Gastroesophageal sphincter (tissue), 4 donors: ENCODE results near the gene MISP3. TPM values are rescaled to one million over a fixed set of nuclear protein-coding genes. Genes with fewer than 3 reads are reported as not detected.
"Not testable (repeated sequence)": the region's sequence is repeated elsewhere in the genome, so short reads cannot be mapped to it uniquely, and the experiment has no call there.

Experiments used
- ATAC-seq: fragments of 150-250 bp; one replicate; pipeline ENCODE4 v1.9.1; 2016; ENCODE audit warnings: mild to moderate bottlenecking, moderate library complexity
- H3K27ac ChIP-seq, 4 donors: fragments of 200-600 bp; sonication (generic) in 3 of 4; 1 replicate in 3 of 4; 2 replicates in 1 of 4; pipeline ENCODE4 v1.5.1; 2016 to 2019
- H3K27me3 ChIP-seq: fragments of 200-600 bp; sonication (generic); one replicate; pipeline ENCODE4 v1.5.1; 2019
- H3K36me3 ChIP-seq, 2 donors: fragments of 200-600 bp; sonication (generic); one replicate each; pipeline ENCODE4 v1.5.1; 2019; ENCODE audit warnings: control low read depth in 1 of 2
- H3K4me1 ChIP-seq, 3 donors: fragments of 200-600 bp; sonication (generic); 1 replicate in 2 of 3; 2 replicates in 1 of 3; pipeline ENCODE4 v1.5.1; 2016 to 2019; ENCODE audit warnings: control low read depth in 2 of 3
- H3K4me3 ChIP-seq, 2 donors: fragments of 200-600 bp; sonication (generic); one replicate each; pipeline ENCODE4 v1.5.1; 2019; ENCODE audit warnings: mild to moderate bottlenecking in 1 of 2, moderate library complexity in 1 of 2
- H3K9me3 ChIP-seq, 3 donors: fragments of 200-600 bp; sonication (generic); one replicate each; pipeline ENCODE4 v1.5.1; 2017 to 2019; ENCODE audit warnings: control low read depth in 2 of 3
- EP300 ChIP-seq: sonication (generic); formaldehyde crosslinking; IDR thresholded peaks from one replicate; pipeline ENCODE4 v1.6.1; 2017; ENCODE audit warnings: antibody characterized with exemption, mild to moderate bottlenecking
- POLR2A ChIP-seq, 2 donors: fragments of 450-650 bp; IDR thresholded peaks; one replicate each; pipeline ENCODE4 v1.6.1; 2017; ENCODE audit warnings: antibody characterized with exemption in 2 of 2, mild to moderate bottlenecking in 2 of 2, moderate library complexity in 1 of 2
- POLR2AphosphoS5 ChIP-seq: sonication (generic); formaldehyde crosslinking; IDR thresholded peaks from one replicate; pipeline ENCODE4 v1.6.1; 2017; ENCODE audit warnings: antibody characterized with exemption
- WGBS, 2 donors: methylation state at CpG; one replicate each; pipeline ENCODE4 v1.1.5; 2018; ENCODE audit warnings: low coverage in 1 of 2; 5-methylcytosine and 5-hydroxymethylcytosine counted together
- total RNA-seq, 4 donors: library from RNA; depleted of rRNA; stranded (reverse); fragments of >200 nt; gene quantifications; one replicate each; pipeline ENCODE4 v1.1.0, GENCODE V29; 2016
- TF ChIP-seq, protein P1 (sequence below), 4 experiments: fragments of 200-600 bp in 2 of 4; fragments of 450-650 bp in 2 of 4; sonication (generic) in 1 of 4; IDR thresholded peaks; one replicate each; pipeline ENCODE4 v1.5.1; 2017 to 2019; ENCODE audit warnings: antibody characterized with exemption in 4 of 4, mild to moderate bottlenecking in 2 of 4, moderate library complexity in 2 of 4

Gene MISP3
- total RNA-seq, 4 donors from 2014 or later = 2.7 to 9.5 (median 5.6) TPM

GRCh38 chr19:14030997-14031718, 41.4 kb upstream of the MISP3 start:
- Histone ChIP-seq H3K27me3 (peaks cover 41% of the 10 kb centered on the region), H3K9me3 (no peaks in the 10 kb centered on the region), H3K4me3 (peak overlapping the region; percentile 36 to 64), H3K36me3 (no peaks in the 10 kb centered on the region), H3K4me1 (peaks cover 0 to 15% (median 8%) of the 10 kb centered on the region in 3 donors), H3K27ac (peak overlapping the region in 3 of 4 donors; percentile 62 to 73 (median 72))
- 36 to 37% methylated on average over 3 to 8 of the region's 20 CpGs for WGBS, 2 donors
- peak; percentile 17 for ATAC-seq
- TF ChIP-seq, protein P1, sequence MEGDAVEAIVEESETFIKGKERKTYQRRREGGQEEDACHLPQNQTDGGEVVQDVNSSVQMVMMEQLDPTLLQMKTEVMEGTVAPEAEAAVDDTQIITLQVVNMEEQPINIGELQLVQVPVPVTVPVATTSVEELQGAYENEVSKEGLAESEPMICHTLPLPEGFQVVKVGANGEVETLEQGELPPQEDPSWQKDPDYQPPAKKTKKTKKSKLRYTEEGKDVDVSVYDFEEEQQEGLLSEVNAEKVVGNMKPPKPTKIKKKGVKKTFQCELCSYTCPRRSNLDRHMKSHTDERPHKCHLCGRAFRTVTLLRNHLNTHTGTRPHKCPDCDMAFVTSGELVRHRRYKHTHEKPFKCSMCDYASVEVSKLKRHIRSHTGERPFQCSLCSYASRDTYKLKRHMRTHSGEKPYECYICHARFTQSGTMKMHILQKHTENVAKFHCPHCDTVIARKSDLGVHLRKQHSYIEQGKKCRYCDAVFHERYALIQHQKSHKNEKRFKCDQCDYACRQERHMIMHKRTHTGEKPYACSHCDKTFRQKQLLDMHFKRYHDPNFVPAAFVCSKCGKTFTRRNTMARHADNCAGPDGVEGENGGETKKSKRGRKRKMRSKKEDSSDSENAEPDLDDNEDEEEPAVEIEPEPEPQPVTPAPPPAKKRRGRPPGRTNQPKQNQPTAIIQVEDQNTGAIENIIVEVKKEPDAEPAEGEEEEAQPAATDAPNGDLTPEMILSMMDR (IDR thresholded peaks at IDR 0.05) = no peak
- TF ChIP-seq POLR2A (IDR thresholded peaks at IDR 0.05) (no peak), POLR2AphosphoS5 (no peak), EP300 (no peak)

DNA sequence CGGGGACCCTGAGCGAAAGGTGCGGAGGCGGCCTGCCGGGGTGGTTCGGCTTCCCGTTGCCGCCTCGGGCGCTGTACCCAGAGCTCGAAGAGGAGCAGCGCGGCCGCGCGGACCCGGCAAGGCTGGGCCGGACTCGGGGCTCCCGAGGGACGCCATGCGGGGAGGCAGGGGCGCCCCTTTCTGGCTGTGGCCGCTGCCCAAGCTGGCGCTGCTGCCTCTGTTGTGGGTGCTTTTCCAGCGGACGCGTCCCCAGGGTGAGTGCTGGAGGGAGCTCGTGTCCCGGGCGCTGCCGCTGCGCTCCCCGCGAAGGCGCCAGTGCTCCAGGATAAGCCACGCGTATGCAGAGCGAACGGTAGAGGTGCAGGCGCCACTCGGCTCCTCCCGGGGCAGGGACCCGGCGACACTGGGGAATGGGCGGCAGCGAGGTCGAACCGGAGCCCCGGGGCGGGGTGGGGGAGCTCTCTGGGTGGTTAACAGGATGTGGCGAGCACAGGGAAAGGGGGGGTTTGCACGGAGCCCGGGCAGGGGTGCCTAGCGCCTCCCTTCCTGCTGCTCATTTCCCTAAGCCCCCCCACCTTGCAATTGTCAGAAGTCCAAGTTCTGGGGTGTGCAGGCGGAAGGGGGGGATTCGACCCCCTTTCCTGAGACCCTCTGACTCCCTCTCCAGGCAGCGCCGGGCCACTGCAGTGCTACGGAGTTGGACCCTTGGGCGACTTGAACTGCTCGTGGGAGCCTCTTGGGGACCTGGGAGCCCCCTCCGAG, 40.7 kb upstream of the MISP3 start, which contains the start of gene IL27RA:
Gene IL27RA (plus strand): TSS at position 44 of the 762 bp plus-strand sequence. CDS start 111 bp downstream, at position 155.
- Histone ChIP-seq H3K4me3 (peak within 1 kb of the TSS; percentile 36 to 64), H3K27me3 (peaks cover 41% of the 10 kb centered on the region), H3K9me3 (no peaks in the 10 kb centered on the region), H3K36me3 (no peaks in the 10 kb centered on the region), H3K4me1 (peaks cover 0 to 15% (median 8%) of the 10 kb centered on the region in 3 donors), H3K27ac (peak within 1 kb of the TSS in 3 of 4 donors; percentile 62 to 73 (median 72))
- TF ChIP-seq, protein P1 (IDR thresholded peaks at IDR 0.05) = peak in 3 of 4 experiments; percentile 30 to 53 (median 45)
- TF ChIP-seq POLR2AphosphoS5 = no peak
- TF ChIP-seq EP300 = no peak
- TF ChIP-seq POLR2A (IDR thresholded peaks at IDR 0.05) = peak in 1 of 2 donors; percentile 22
- ATAC-seq = peak; percentile 62
- WGBS, 2 donors = no CpG with 5 or more reads among the region's 63 CpGs

DNA sequence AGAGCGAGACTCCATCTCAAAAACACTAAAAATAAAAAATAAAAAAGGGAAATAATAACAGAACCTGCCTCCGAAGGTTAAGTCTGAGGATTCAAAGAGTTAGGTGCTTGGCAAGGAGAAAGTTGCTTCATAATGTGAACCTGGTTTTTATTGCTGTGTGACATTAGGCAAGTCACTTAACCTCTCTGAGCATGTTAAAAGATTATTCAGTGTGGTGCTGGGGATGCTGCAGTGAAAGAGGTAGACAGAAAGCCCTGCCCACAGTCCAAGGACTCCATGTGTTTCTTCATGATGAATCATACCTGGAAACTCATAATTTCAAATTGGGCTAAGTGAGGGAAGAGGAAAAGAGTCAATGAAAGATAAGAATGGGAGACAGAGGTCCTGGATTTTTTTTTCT, 38.6 kb upstream of the MISP3 start:
- TF ChIP-seq, protein P1 (IDR thresholded peaks at IDR 0.05) = no peak
- no peak for TF ChIP-seq POLR2AphosphoS5
- TF ChIP-seq EP300 = no peak
- TF ChIP-seq POLR2A (IDR thresholded peaks at IDR 0.05) = no peak
- Histone ChIP-seq H3K9me3 (no peaks in the 10 kb centered on the region), H3K36me3 (no peaks in the 10 kb centered on the region), H3K4me3 (no peak overlapping the region), H3K27ac (no peak overlapping the region), H3K4me1 (peaks cover 0 to 15% (median 8%) of the 10 kb centered on the region in 3 donors), H3K27me3 (peaks cover 35% of the 10 kb centered on the region)
- 100% methylated on average over 2 of the region's 2 CpGs; no CpG with 5 or more reads in 1 of the 2 donors for WGBS, 2 donors
- no peak for ATAC-seq

- H3K9me3 ChIP-seq, H3K4me3 ChIP-seq, H3K27ac ChIP-seq, ATAC-seq, H3K36me3 ChIP-seq: not testable (repeated sequence)
- Histone ChIP-seq H3K4me1 (peaks cover 0 to 15% (median 8%) of the 10 kb centered on the region in 3 donors), H3K27me3 (peaks cover 34% of the 10 kb centered on the region)
- 78 to 90% methylated on average over 3 to 11 of the region's 12 CpGs for WGBS, 2 donors
These were observed 37.4 kb upstream of the MISP3 start for GRCh38 chr19:14035159-14035558.

GRCh38 chr19:14035706-14036105, 36.9 kb upstream of the MISP3 start:
- Histone ChIP-seq H3K36me3 (no peaks in the 10 kb centered on the region), H3K27ac (no peak overlapping the region), H3K27me3 (peaks cover 29% of the 10 kb centered on the region), H3K9me3 (no peaks in the 10 kb centered on the region), H3K4me3 (no peak overlapping the region), H3K4me1 (peaks cover 0 to 15% (median 8%) of the 10 kb centered on the region in 3 donors)
- TF ChIP-seq, protein P1 (IDR thresholded peaks at IDR 0.05) = no peak
- TF ChIP-seq POLR2A (IDR thresholded peaks at IDR 0.05) (no peak), EP300 (no peak), POLR2AphosphoS5 (no peak)
- 81% methylated on average over 4 of the region's 7 CpGs; no CpG with 5 or more reads in 1 of the 2 donors for WGBS, 2 donors
- ATAC-seq = no peak
